PC-9 (cell line): Measurements from ENCODE around the gene RAB30. TPM values are rescaled to one million over a fixed set of nuclear protein-coding genes. Genes with fewer than 3 reads are reported as not detected.
"Not testable (repeated sequence)": the region's sequence is repeated elsewhere in the genome, so short reads cannot be mapped to it uniquely, and the experiment has no call there.

Experiments used
- BruUV-seq: library from RNA; stranded (reverse); fragments of 400-500 nt; replicated peaks from 2 replicates; lab custom pipeline; 2021; lab: Mats Ljungman, UMichigan
- CTCF ChIA-PET: fragments of 300-600 bp; sonication (Branson Sonifier 250); formaldehyde crosslinking; loops from one replicate; lab custom pipeline; 2022; ENCODE audit warnings: antibody characterized with exemption; lab: Charles Lee
- POLR2A ChIA-PET: fragments of 300-600 bp; sonication (Branson Sonifier 250); formaldehyde crosslinking; loops from one replicate; lab custom pipeline; 2022; ENCODE audit warnings: antibody characterized with exemption; ENCODE audit not compliant: unreplicated experiment; lab: Charles Lee
- DNase-seq, 2 experiments: peaks; one replicate each; pipeline versions ENCODE4 v3.0.0 to v3.0.0-alpha.2; 2015 to 2022; ENCODE audit warnings: mixed read lengths in 1 of 2
- H2AFZ ChIP-seq: fragments of 200-600 bp; sonication (generic); 2 replicates; pipeline ENCODE4 v1.8.1; 2017; ENCODE audit warnings: antibody characterized with exemption
- H3F3A ChIP-seq: fragments of 200-600 bp; sonication (generic); 2 replicates; pipeline ENCODE4 v1.8.1; 2017; ENCODE audit warnings: antibody characterized with exemption, mild to moderate bottlenecking, low read depth; ENCODE audit not compliant: insufficient read depth
- H3K27ac ChIP-seq: fragments of 200-600 bp; sonication (generic); 2 replicates; pipeline ENCODE4 v1.6.1; 2016; ENCODE audit warnings: mixed run types
- H3K27me3 ChIP-seq: fragments of 200-600 bp; sonication (generic); 2 replicates; pipeline ENCODE4 v1.6.1; 2016; ENCODE audit warnings: low read depth, mixed run types; ENCODE audit not compliant: insufficient read depth
- H3K36me3 ChIP-seq: fragments of 200-600 bp; sonication (generic); 2 replicates; pipeline ENCODE4 v1.6.1; 2016; ENCODE audit warnings: low read depth, mixed run types
- H3K4me1 ChIP-seq: fragments of 200-600 bp; sonication (generic); replicated peaks from 2 replicates; pipeline ENCODE4 v1.6.1; 2016; ENCODE audit warnings: mixed run types; ENCODE audit not compliant: insufficient read depth
- H3K4me2 ChIP-seq: fragments of 200-600 bp; sonication (generic); 2 replicates; pipeline ENCODE4 v1.6.1; 2017; ENCODE audit warnings: mixed run types
- H3K4me3 ChIP-seq: fragments of 200-600 bp; sonication (generic); 2 replicates; pipeline ENCODE4 v1.6.1; 2016; ENCODE audit warnings: mixed run types
- H3K79me2 ChIP-seq: fragments of 200-600 bp; sonication (generic); 2 replicates; pipeline ENCODE4 v1.6.1; 2017; ENCODE audit warnings: low read depth, mixed run types
- H3K9me2 ChIP-seq: fragments of 200-600 bp; sonication (generic); 2 replicates; pipeline ENCODE4 v1.8.1; 2017; ENCODE audit warnings: mild to moderate bottlenecking; ENCODE audit not compliant: insufficient read depth
- H3K9me3 ChIP-seq: fragments of 200-600 bp; sonication (generic); 2 replicates; pipeline ENCODE4 v1.8.1; 2016; ENCODE audit warnings: low read depth; ENCODE audit not compliant: insufficient read depth
- H4K20me1 ChIP-seq: fragments of 200-600 bp; sonication (generic); 2 replicates; pipeline ENCODE4 v1.8.1; 2017; ENCODE audit not compliant: insufficient read depth
- EZH2 ChIP-seq: fragments of 200-600 bp; sonication (generic); IDR thresholded peaks from 2 replicates; pipeline ENCODE4 v1.8.0; 2017; ENCODE audit warnings: antibody characterized with exemption, low read depth
- intact Hi-C: fragments of 100-400 bp; cut with micrococcal nuclease; formaldehyde crosslinking; loops from one replicate; pipeline ENCODE4 v1.10.0; 2022; ENCODE audit not compliant: unreplicated experiment
- total RNA-seq: library from RNA; stranded (reverse); gene quantifications from 2 replicates; pipeline ENCODE4 v1.2.3, GENCODE V29; 2021
- TF ChIP-seq, protein P1 (sequence below): fragments of 200-600 bp; sonication (generic); conservative IDR thresholded peaks from 2 replicates; pipeline ENCODE4 v1.6.1; 2017; ENCODE audit warnings: mixed run types, antibody characterized with exemption, mild to moderate bottlenecking, moderate library complexity

Gene RAB30
- total RNA-seq, 1 experiment from 2014 or later = 3.6 TPM

DNA sequence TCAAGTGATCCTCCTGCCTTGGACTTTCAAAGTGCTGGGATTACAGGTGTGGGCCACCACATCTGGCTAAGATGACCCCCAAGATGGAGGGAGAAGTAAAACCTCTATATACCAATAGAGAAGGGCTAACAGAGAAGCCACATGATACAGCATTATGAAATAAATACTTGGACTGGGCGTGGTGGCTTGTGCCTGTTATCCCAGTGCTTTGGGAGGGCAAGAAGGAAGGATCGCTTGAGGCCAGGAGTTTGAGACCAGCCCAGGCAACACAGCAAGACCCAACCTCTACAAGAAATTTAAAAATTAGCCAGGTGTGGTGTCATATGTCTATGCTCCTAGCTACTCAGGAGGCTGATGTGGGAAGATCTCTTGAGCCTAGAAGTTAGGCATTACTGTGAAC is 61.7 kb downstream of the RAB30 start:
- H3F3A ChIP-seq = no peaks in the 10 kb centered on the region
- intact Hi-C loops = no loop called here
- no peaks in the 10 kb centered on the region for H3K36me3 ChIP-seq
- TF ChIP-seq, protein P1, sequence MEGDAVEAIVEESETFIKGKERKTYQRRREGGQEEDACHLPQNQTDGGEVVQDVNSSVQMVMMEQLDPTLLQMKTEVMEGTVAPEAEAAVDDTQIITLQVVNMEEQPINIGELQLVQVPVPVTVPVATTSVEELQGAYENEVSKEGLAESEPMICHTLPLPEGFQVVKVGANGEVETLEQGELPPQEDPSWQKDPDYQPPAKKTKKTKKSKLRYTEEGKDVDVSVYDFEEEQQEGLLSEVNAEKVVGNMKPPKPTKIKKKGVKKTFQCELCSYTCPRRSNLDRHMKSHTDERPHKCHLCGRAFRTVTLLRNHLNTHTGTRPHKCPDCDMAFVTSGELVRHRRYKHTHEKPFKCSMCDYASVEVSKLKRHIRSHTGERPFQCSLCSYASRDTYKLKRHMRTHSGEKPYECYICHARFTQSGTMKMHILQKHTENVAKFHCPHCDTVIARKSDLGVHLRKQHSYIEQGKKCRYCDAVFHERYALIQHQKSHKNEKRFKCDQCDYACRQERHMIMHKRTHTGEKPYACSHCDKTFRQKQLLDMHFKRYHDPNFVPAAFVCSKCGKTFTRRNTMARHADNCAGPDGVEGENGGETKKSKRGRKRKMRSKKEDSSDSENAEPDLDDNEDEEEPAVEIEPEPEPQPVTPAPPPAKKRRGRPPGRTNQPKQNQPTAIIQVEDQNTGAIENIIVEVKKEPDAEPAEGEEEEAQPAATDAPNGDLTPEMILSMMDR = no peak
- no peak for TF ChIP-seq EZH2
- H3K4me2 ChIP-seq = no peak overlapping the region
- no peaks in the 10 kb centered on the region for H3K9me3 ChIP-seq
- no peak for DNase-seq
- H3K27me3 ChIP-seq = no peaks in the 10 kb centered on the region
- no peak overlapping the region for H3K27ac ChIP-seq
- no peak overlapping the region for H3K4me3 ChIP-seq
- no peaks in the 10 kb centered on the region for H3K9me2 ChIP-seq
- no peaks in the 10 kb centered on the region for H3K79me2 ChIP-seq
- no TSS peak for BruUV-seq
- no peak overlapping the region for H2AFZ ChIP-seq
- no peaks in the 10 kb centered on the region for H4K20me1 ChIP-seq
- no peaks in the 10 kb centered on the region for H3K4me1 ChIP-seq
- CTCF ChIA-PET = no interaction called here
- POLR2A ChIA-PET = no interaction called here

DNA sequence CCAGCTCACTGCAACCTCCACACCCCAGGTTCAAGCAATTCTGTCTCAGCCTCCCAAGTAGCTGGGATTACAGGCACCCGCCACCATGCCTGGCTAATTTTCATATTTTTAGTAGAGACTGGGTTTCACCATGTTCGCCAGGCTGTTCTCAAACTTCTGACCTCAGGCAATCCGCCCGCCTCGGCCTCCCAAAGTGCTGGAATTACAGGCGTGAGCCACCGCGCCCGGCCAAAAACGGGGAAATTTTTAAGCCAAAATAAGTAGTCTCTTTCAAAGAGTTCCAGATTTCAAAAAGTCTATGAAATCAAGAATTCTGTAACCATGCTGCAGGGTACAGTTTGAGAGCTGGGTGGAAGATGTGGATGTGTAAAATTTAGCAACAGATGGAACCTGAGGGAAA is 62.6 kb downstream of the RAB30 start:
- H3K27ac ChIP-seq, H3K4me3 ChIP-seq, BruUV-seq, intact Hi-C loops, POLR2A ChIA-PET, H3K4me1 ChIP-seq, H3K79me2 ChIP-seq, H3K36me3 ChIP-seq, DNase-seq, H3K4me2 ChIP-seq, H3K27me3 ChIP-seq, CTCF ChIA-PET, H2AFZ ChIP-seq, H4K20me1 ChIP-seq, H3K9me3 ChIP-seq, H3F3A ChIP-seq, H3K9me2 ChIP-seq: not testable (repeated sequence)

DNA sequence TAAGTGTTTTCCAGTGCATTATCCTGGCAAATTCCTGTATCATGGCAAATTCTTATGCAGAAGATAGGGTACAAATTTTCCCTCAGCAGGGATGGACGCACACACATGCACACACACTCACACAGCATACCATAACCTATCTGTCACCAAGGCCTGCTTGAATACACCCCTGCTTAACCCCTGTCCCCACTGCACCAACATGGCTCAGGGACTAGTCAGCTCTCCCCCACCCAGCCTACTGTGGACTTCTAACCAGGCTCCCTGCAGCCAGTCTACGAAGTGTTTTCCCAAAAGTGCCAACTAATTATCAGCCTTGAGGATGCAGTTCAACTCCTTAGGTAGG is 63.1 kb downstream of the RAB30 start:
- Histone ChIP-seq H3K9me3 (no peaks in the 10 kb centered on the region), H3K4me3 (no peak overlapping the region), H2AFZ (no peak overlapping the region), H4K20me1 (no peaks in the 10 kb centered on the region), H3F3A (no peaks in the 10 kb centered on the region), H3K79me2 (no peaks in the 10 kb centered on the region), H3K36me3 (no peaks in the 10 kb centered on the region), H3K27me3 (no peaks in the 10 kb centered on the region), H3K4me2 (no peak overlapping the region), H3K4me1 (no peaks in the 10 kb centered on the region), H3K27ac (no peak overlapping the region), H3K9me2 (no peaks in the 10 kb centered on the region)
- TF ChIP-seq EZH2 = no peak
- TF ChIP-seq, protein P1 = no peak
- ChIA-PET CTCF (no interaction called here), POLR2A (no interaction called here)
- no TSS peak for BruUV-seq
- no peak for DNase-seq
- intact Hi-C loops = no loop called here

DNA sequence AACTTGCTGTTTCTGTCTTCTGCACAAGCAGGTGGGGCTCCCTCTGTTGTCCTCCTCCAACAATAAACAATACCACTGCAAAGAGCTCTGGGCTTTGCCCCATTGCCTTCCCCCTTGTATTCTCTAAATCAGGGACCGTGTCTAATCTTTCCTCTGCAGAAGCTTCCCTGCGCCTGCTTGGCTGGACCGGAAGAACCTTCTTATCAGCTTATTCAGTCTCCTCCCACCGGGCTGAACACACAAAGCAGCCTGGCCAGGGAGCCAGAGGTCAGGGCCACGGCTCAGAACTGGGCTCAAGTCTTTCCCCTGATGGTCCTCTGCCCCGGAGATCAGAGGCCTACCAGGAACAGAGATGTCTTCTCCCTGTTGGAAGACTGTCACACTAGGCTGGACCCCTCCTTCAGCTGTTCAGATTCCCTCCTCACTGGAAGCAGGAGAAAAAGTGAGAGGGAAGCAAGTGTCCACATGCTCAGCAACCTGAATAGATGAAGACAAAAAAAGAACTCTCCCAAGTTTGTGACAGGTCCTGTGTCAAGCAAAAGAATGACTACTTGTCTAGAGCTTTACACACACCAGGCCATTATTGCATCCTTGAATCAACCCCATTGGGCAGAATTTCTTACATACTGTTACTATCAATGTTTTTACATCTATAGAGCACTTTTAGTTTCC is 63.7 kb downstream of the RAB30 start:
- H3K4me1 ChIP-seq = no peaks in the 10 kb centered on the region
- no peaks in the 10 kb centered on the region for H3K36me3 ChIP-seq
- H3K9me3 ChIP-seq = no peaks in the 10 kb centered on the region
- intact Hi-C loops = no loop called here
- no peaks in the 10 kb centered on the region for H3K27me3 ChIP-seq
- ChIA-PET CTCF (no interaction called here), POLR2A (no interaction called here)
- no peak overlapping the region for H3K4me2 ChIP-seq
- TF ChIP-seq EZH2 = no peak
- TF ChIP-seq, protein P1 = no peak
- H3K9me2 ChIP-seq = no peaks in the 10 kb centered on the region
- no peak overlapping the region for H3K4me3 ChIP-seq
- H3F3A ChIP-seq = no peaks in the 10 kb centered on the region
- BruUV-seq = no TSS peak
- H2AFZ ChIP-seq = no peak overlapping the region
- no peak for DNase-seq
- no peak overlapping the region for H3K27ac ChIP-seq
- no peaks in the 10 kb centered on the region for H3K79me2 ChIP-seq
- H4K20me1 ChIP-seq = no peaks in the 10 kb centered on the region
